ENCODE measurements around the gene CORO6.

DNA sequence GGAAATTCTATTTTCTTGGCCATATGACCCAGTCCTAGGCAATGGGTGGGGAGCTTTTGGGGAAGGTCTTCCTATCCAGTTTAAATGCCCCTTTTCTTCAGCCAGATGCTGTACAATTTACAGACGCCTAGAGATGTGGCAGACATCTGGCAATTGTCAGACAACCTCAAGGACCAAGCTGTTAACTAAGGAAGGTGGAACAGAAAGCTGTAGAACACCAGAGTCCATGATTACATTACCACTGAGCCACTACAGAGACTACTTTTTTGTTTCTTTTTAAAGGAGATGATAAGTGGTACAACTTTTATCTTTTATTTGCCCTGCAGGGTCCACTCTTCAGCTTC, 21.1 kb upstream of the CORO6 start:
- TF ChIP-seq, protein P1, sequence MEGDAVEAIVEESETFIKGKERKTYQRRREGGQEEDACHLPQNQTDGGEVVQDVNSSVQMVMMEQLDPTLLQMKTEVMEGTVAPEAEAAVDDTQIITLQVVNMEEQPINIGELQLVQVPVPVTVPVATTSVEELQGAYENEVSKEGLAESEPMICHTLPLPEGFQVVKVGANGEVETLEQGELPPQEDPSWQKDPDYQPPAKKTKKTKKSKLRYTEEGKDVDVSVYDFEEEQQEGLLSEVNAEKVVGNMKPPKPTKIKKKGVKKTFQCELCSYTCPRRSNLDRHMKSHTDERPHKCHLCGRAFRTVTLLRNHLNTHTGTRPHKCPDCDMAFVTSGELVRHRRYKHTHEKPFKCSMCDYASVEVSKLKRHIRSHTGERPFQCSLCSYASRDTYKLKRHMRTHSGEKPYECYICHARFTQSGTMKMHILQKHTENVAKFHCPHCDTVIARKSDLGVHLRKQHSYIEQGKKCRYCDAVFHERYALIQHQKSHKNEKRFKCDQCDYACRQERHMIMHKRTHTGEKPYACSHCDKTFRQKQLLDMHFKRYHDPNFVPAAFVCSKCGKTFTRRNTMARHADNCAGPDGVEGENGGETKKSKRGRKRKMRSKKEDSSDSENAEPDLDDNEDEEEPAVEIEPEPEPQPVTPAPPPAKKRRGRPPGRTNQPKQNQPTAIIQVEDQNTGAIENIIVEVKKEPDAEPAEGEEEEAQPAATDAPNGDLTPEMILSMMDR (conservative IDR thresholded peaks at IDR 0.05): no peak
- no peak for TF ChIP-seq EZH2 (IDR thresholded peaks at IDR 0.05; ENCODE audit: low read depth)
